ENCODE results near the gene EXPH5.

EXPH5 gene

DNA sequence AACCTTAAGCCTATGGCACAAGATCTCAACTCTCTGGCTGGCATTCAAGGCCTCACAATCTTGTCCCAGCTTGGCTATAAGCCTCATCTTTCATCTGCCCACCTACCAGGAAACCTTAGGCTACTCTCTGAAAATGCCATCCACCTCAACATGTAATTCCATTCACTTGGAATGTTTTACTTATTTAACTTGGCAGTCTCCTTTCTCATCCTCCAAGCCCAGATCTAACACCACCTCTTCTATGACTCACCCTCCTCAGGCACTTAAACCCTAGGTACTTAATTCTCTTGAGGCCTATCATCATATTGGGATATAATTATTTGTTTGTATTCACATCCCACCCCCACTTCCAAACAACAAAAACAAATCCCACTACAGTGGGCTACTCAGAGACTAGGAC is 110.4 kb downstream of the EXPH5 start:
- no peak for TF ChIP-seq POLR2A (IDR thresholded peaks at IDR 0.05; ENCODE audit: low read depth, low read length)
- FAIRE-seq, result no peak

DNA sequence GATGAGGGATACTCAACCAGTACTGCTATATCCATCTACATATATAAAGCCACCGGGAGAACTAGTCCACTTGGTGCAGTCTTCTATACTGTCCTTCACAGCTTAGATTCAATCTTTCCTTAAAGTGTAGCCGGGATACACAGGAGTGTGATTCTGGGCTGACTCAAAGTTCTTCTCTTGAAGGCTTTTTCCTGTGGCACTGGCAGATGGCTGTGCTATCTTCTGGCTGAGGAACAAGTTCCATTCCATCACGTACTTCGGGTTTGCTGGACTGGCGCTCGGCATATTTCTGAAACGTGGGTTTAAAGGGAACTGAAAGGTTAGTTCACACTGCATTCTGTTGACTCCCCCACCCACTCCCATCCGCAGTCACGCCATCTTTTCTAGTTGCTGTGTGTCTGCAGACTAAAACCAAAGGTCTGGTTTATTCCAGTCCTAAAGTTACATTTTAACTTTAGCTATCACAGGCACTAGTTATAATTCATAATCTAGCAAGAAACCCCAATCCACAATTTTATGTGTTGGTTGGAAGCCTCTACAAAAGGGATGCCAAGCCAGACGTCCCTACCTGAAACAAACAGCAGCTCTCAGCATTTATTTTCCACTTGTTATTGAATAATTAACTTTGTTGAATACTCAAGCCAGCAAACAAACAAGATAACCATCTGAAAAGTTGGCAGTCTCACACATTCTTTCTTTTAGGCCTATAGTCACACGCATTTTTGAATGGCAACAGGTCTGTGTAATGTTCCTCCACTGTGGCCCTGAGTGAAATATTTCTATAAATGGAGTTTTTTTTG is 118.7 kb downstream of the EXPH5 start:
- no peak for DNase-seq (ENCODE audit: insufficient read length, low spot score)
- TF ChIP-seq POLR2A (IDR thresholded peaks at IDR 0.05; ENCODE audit: low read depth, low read length), result no peak
- FAIRE-seq, result no peak

More for the DNA sequence above, 110.4 kb downstream of the EXPH5 start:
- DNase-seq (ENCODE audit: insufficient read length, low spot score), result no peak

DNA sequence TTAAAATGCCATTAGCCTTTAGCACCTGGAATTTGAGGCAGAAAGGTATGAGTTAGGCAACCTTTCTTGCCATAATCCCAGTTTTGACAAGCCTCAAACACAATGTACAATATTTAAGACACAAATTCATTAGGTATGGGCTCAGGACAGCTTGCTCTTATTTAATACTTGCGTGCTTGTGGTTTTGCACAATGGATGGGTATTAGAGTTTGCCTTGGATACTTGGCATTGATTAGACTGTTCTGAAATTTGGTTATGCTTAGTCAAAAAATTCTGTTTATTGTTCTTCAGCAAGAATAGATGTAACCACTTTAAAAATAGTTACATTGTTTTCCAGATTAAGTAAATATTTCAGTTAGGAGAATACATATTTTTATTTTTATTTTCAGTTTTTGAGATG is 120.9 kb downstream of the EXPH5 start:
- DNase-seq (ENCODE audit: insufficient read length, low spot score), result no peak
- FAIRE-seq, result no peak
- TF ChIP-seq POLR2A (IDR thresholded peaks at IDR 0.05; ENCODE audit: low read depth, low read length), result no peak

DNA sequence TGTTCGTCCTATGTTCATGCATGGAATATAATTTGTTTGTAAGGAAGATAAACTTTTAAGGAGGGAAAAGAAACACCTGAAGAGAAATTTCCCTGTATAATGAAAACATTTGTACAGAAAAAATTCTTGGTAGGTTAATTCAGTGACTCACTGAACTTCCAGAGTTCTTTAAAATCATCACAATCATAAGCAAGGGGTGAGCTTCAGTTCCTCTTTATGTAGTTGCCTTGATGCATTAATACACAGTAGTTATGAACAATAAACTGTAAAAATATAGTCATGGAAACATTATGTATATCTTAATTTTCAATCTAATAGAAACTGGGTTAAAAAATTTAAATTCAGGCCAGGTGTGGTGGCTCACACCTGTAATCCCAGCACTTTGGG is 125.1 kb downstream of the EXPH5 start:
- FAIRE-seq, result no peak
- no peak for TF ChIP-seq POLR2A (IDR thresholded peaks at IDR 0.05; ENCODE audit: low read depth, low read length)
- no peak for DNase-seq (ENCODE audit: insufficient read length, low spot score)

DNA sequence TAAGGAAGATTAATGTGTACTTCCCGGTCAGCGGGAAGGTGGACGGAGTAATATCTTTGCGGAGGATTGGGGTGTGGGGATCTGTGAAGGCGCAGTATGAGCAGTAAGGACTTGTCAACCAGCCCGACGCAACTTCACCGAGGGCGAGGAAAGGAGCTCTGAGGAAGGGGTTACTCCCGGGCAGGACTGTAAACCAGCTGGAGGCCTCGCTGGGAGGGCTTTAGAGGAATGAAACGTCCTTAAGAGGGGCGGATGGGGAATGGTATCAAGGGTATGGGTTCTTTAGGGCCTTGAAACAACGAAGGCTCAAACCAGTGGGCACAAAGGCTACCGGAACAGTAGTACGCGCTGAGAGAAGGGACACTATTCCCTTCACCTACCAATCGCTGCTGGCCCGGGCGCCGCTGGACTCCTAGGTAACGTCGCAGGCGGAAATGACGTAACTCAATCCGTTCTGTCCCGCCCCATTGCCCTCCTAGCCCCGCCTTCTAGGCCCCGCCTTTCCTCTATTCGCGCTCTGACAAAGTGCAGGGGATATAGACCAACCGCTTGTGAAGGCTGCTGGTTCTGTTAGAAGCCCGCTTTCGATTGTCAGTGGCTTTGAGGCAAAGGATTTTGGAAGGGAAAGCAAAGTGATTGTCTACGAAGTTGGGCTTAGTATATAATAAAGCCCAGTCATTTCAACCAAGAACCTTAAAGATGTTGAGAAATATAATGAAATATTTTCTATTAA is 126.3 kb downstream of the EXPH5 start, which contains the start of gene C11orf65:
Gene C11orf65, minus strand, starts transcription at position 439 of the 733 bp plus-strand sequence. CDS start 5,970 bp downstream, outside the sequence.
- peak; percentile 95 for FAIRE-seq
- TF ChIP-seq POLR2A (IDR thresholded peaks at IDR 0.05; ENCODE audit: low read depth, low read length), result peak; percentile 77
- DNase-seq (ENCODE audit: insufficient read length, low spot score), result peak; percentile 44

DNA sequence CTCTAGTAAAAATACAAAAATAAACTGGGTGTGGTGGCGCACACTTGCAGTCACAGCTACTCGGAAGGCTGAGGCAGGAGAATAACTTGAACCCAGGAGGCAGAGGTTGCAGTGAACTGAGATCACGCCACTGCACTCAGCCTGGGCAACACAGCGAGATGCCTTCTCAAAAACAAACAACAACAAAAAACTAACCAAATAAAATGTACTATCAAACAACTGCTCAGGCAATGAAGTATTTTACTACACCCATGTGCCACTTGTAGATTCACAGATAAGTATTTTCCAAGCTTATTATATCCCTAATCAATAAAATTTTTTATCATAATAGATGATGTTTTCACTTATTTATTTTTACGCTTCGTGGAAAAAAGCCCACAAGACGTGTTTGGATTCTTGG is 127.2 kb downstream of the EXPH5 start:
- no peak for TF ChIP-seq POLR2A (IDR thresholded peaks at IDR 0.05; ENCODE audit: low read depth, low read length)
- FAIRE-seq, result no peak

More for the DNA sequence above, 127.2 kb downstream of the EXPH5 start:
- no peak for DNase-seq (ENCODE audit: insufficient read length, low spot score)

All from H54 (cell line).